Loucy (cell line): ENCODE results near the gene GDF9.

Experiments
- H2AFZ ChIP-seq: fragments of 200-600 bp; sonication (generic); 2 replicates; pipeline ENCODE4 v1.6.0; 2016; ENCODE audit warnings: antibody characterized with exemption, mild to moderate bottlenecking, low read length, moderate library complexity
- H3F3A ChIP-seq: fragments of 200-600 bp; 2 replicates; pipeline ENCODE4 v1.6.0; 2016; ENCODE audit warnings: antibody characterized with exemption, low read depth, mild to moderate bottlenecking
- H3K27me3 ChIP-seq: fragments of 200-600 bp; sonication (generic); 2 replicates; pipeline ENCODE4 v1.6.1; 2014; ENCODE audit warnings: low read length, mild to moderate bottlenecking; ENCODE audit not compliant: insufficient read depth, poor library complexity, severe bottlenecking
- H3K36me3 ChIP-seq: fragments of 200-600 bp; sonication (generic); 2 replicates; pipeline ENCODE4 v1.6.1; 2016; ENCODE audit warnings: low read length; ENCODE audit not compliant: insufficient read depth
- H3K4me1 ChIP-seq: fragments of 200-600 bp; sonication (generic); 2 replicates; pipeline ENCODE4 v1.5.1; 2014; ENCODE audit warnings: low read length, mild to moderate bottlenecking; ENCODE audit not compliant: insufficient read depth, poor library complexity, severe bottlenecking
- H3K4me2 ChIP-seq: fragments of 200-600 bp; sonication (generic); 2 replicates; pipeline ENCODE4 v1.6.0; 2014; ENCODE audit warnings: antibody characterized with exemption, low read length, low read depth, mild to moderate bottlenecking; ENCODE audit not compliant: poor library complexity, severe bottlenecking
- H3K4me3 ChIP-seq: fragments of 200-600 bp; sonication (generic); 2 replicates; pipeline ENCODE4 v1.5.1; 2014; ENCODE audit warnings: low read length, mild to moderate bottlenecking, mixed read lengths; ENCODE audit not compliant: poor library complexity, severe bottlenecking
- H3K79me2 ChIP-seq: fragments of 200-600 bp; sonication (generic); 2 replicates; pipeline ENCODE4 v1.6.1; 2014; ENCODE audit warnings: low read length; ENCODE audit not compliant: insufficient read depth
- H3K9ac ChIP-seq: fragments of 200-600 bp; sonication (generic); 2 replicates; pipeline ENCODE4 v1.6.0; 2014; ENCODE audit warnings: mild to moderate bottlenecking, low read depth, low read length, moderate library complexity; ENCODE audit not compliant: poor library complexity, severe bottlenecking
- H3K9me2 ChIP-seq: fragments of 200-600 bp; sonication (generic); replicated peaks from 2 replicates; pipeline ENCODE4 v1.6.1; 2016; ENCODE audit warnings: low read depth, low read length, mixed read lengths
- H3K9me3 ChIP-seq: fragments of 200-600 bp; sonication (generic); 2 replicates; pipeline ENCODE4 v1.6.1; 2014; ENCODE audit warnings: mild to moderate bottlenecking, antibody characterized with exemption, low read length, low read depth; ENCODE audit not compliant: insufficient read depth
- H4K20me1 ChIP-seq: fragments of 200-600 bp; sonication (generic); 2 replicates; pipeline ENCODE4 v1.6.0; 2014; ENCODE audit warnings: antibody characterized with exemption, low read length, mild to moderate bottlenecking; ENCODE audit not compliant: insufficient read depth, poor library complexity, severe bottlenecking
- EZH2phosphoT487 ChIP-seq: fragments of 200-600 bp; IDR thresholded peaks from 2 replicates; pipeline ENCODE4 v1.6.1; 2018; ENCODE audit warnings: antibody characterized with exemption, mild to moderate bottlenecking, moderate library complexity, borderline replicate concordance
- TF ChIP-seq, protein P1 (sequence below): fragments of 200-600 bp; sonication (generic); conservative IDR thresholded peaks from 2 replicates; pipeline ENCODE4 v1.5.1; 2014; ENCODE audit warnings: mild to moderate bottlenecking, antibody characterized with exemption, low read length

GDF9 gene

DNA sequence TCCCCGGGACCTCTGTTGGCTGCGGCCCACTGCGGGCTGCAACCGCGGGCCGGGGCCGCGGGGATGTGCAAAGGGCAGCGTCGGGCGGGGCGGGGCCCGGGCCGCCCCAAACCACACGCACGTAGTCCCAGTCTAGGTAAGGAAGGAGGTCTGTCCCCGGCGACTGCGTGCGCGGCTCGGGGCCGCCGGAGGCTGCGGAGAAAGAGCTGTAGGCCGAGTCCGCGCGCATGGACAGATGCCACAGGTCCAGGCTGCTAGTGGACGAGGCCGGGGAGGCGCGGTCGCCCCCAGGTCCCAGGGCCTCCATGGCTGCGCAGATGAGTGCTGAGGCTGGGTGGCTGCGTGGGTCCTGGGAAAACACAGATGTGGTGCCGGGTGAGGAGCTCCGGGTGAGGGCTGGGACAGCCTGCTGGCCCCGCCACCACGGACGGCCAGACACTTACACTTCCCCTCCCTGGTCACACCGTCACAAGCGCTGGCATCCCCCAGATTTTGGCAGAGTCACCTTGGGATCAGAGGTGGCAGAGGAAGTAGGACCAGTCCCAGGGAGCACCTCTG lies 40.4 kb downstream of the GDF9 start:
- H3K36me3 ChIP-seq, result no peaks in the 10 kb centered on the region
- H3K9me2 ChIP-seq, result no peaks in the 10 kb centered on the region
- no peaks in the 10 kb centered on the region for H3K27me3 ChIP-seq
- TF ChIP-seq, protein P1, sequence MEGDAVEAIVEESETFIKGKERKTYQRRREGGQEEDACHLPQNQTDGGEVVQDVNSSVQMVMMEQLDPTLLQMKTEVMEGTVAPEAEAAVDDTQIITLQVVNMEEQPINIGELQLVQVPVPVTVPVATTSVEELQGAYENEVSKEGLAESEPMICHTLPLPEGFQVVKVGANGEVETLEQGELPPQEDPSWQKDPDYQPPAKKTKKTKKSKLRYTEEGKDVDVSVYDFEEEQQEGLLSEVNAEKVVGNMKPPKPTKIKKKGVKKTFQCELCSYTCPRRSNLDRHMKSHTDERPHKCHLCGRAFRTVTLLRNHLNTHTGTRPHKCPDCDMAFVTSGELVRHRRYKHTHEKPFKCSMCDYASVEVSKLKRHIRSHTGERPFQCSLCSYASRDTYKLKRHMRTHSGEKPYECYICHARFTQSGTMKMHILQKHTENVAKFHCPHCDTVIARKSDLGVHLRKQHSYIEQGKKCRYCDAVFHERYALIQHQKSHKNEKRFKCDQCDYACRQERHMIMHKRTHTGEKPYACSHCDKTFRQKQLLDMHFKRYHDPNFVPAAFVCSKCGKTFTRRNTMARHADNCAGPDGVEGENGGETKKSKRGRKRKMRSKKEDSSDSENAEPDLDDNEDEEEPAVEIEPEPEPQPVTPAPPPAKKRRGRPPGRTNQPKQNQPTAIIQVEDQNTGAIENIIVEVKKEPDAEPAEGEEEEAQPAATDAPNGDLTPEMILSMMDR, result no peak
- H3K4me1 ChIP-seq, result no peaks in the 10 kb centered on the region
- H3K79me2 ChIP-seq, result no peaks in the 10 kb centered on the region
- H3K4me3 ChIP-seq, result no peak overlapping the region
- H3K9ac ChIP-seq, result no peak overlapping the region
- no peak overlapping the region for H3K4me2 ChIP-seq
- H3F3A ChIP-seq, result no peaks in the 10 kb centered on the region
- H4K20me1 ChIP-seq, result no peaks in the 10 kb centered on the region
- H3K9me3 ChIP-seq, result no peaks in the 10 kb centered on the region
- no peak overlapping the region for H2AFZ ChIP-seq

DNA sequence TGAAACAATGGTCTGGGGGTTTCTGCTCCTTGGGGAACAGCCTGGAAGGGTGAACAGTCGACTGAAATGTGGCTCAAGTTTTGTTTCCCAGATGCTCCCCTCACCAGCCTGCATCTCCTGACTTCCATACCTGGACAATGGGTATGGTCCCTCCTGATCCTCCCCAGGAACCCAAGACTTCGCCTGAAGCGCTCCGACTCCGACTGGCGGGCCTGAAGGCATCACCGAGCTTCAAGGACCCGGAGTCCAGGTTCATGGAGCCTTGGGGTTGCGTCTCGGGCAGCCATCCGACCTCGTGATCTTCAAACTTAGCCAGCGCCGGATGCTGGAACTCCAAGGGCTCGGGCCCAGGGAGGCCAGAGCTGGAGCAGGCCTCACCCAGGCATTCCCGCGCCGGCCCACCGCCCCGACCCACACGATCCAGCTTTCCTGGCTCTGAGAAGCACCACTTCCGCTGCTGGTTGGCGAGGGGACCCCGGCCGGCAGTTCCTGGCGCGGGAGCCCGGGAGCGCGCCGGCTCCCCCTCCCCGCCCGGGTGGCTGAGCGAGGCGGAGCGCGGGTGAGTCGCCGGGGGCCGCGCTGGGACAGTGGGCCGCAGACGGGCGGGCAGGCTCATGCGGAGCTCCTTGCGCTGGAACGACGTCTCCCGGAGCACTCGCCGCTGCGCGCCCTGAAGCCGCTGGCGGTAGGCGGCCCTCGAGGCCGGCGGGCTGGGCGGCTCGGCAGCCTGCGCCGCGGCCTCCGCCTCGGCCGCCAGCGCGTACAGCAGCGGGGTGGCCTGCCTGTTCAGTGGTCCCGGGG lies 41.0 kb downstream of the GDF9 start:
- H3K4me2 ChIP-seq, result no peak overlapping the region
- H3K9ac ChIP-seq, result no peak overlapping the region

DNA sequence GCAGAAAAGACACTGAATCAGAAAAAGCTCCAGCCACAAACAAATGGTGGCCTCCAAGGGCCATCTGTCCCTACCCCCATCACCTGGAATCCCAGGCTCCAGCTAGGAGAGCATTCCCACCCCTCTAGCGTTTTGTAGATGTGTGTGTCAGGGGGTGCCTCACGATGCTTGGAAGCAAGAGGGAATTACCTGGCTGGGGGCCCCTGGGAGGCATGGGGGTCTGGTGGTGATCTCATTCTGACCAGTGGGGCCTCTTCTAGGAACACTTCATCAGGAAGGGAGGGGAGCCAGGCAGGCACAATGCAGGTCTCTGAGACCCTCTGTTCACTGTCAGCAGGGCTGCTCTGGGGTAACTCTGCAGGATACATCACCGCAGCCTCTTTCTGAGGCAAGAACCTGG lies 41.8 kb downstream of the GDF9 start:
- H3K9me3 ChIP-seq, result no peaks in the 10 kb centered on the region
- H3K4me3 ChIP-seq, result no peak overlapping the region
- no peaks in the 10 kb centered on the region for H3F3A ChIP-seq
- H3K36me3 ChIP-seq, result no peaks in the 10 kb centered on the region
- no peak overlapping the region for H2AFZ ChIP-seq
- no peaks in the 10 kb centered on the region for H3K4me1 ChIP-seq
- H3K79me2 ChIP-seq, result no peaks in the 10 kb centered on the region
- H4K20me1 ChIP-seq, result no peaks in the 10 kb centered on the region
- no peak overlapping the region for H3K4me2 ChIP-seq
- no peaks in the 10 kb centered on the region for H3K27me3 ChIP-seq
- no peak overlapping the region for H3K9ac ChIP-seq
- TF ChIP-seq EZH2phosphoT487, result no peak
- TF ChIP-seq, protein P1, result no peak
- H3K9me2 ChIP-seq, result no peaks in the 10 kb centered on the region

More for the DNA sequence above, 41.0 kb downstream of the GDF9 start:
- H3K9me3 ChIP-seq, result no peaks in the 10 kb centered on the region
- no peaks in the 10 kb centered on the region for H3K4me1 ChIP-seq
- no peaks in the 10 kb centered on the region for H3K36me3 ChIP-seq
- TF ChIP-seq, protein P1, result no peak
- TF ChIP-seq EZH2phosphoT487, result no peak
- H3K9me2 ChIP-seq, result no peaks in the 10 kb centered on the region
- H4K20me1 ChIP-seq, result no peaks in the 10 kb centered on the region
- H3K4me3 ChIP-seq, result no peak overlapping the region
- H2AFZ ChIP-seq, result no peak overlapping the region
- no peaks in the 10 kb centered on the region for H3K27me3 ChIP-seq
- H3K79me2 ChIP-seq, result no peaks in the 10 kb centered on the region
- H3F3A ChIP-seq, result no peaks in the 10 kb centered on the region
